HG02571 (cell line): Measurements from ENCODE around the gene GABRB2.
"Not testable (repeated sequence)": the region's sequence is repeated elsewhere in the genome, so short reads cannot be mapped to it uniquely, and the experiment has no call there.

ENCODE experiments used
- ATAC-seq: cut with Tn5 transposase; IDR thresholded peaks from one replicate; pipeline ENCODE4 v1.9.1; 2021; ENCODE audit warnings: mild to moderate bottlenecking, moderate library complexity; ENCODE audit not compliant: unreplicated experiment

The GABRB2 gene

DNA sequence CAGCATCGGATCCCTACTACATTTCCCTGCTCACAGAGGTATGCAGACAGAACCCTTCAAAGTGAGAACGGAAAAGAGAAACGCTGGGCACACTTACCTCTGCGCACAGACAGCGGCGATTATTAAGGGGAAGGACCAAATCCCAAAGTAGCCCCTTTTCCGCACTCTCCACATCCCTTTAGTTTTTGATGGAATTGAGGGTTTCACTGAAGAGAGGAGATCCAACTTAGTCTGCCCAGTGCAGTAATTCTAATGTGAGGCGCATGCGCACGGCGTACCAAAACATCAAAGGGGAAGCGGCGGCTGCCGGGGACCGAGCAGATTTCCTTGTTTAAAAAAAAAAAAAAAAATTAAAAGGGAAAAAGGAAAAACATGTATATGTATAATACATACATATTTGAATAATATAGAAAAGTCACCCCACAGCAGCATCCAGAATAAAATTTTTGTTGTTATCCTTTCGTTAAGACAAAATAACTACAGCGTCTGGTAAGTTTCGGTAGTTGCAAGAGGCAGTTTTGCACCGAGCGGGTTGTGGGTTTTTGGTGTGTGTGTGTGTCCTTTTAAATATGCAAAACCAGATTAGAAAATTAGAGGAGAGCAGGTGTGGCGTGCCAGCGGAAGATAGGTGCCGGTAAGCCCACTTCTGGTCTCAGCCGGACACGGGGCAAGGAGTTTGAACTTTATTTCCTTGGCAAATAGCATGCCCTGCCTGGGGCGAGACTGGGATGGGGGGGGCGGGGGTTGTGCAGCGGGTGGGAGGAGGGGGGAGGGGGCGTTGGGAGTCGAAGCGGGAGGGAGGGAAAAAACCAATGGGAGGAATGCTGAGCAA, at the start of gene GABRB2:
Gene GABRB2 (minus strand): TSS at position 256 of the 832 bp plus-strand sequence. CDS start 82 bp downstream, at position 174.
- ATAC-seq = peak; percentile 66

DNA sequence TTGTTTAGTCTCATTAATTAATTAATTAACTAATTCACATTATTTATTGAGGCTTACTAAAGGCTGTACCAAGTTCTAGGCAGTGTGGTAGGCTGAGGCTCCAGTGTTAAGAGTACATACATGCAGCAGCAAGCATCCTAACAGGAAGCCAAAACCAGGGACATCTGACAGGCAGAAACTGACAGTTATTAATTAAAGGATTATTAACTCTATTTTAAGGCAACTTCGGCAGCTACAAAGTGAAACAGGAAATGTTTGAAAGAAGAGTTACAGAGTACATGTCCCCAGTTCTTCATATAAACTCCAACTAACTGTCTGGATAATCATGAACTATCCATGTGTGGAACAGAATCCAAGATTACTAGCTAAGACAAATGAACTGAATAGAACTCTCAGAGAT, 39.3 kb upstream of the GABRB2 start:
- no peak for ATAC-seq

DNA sequence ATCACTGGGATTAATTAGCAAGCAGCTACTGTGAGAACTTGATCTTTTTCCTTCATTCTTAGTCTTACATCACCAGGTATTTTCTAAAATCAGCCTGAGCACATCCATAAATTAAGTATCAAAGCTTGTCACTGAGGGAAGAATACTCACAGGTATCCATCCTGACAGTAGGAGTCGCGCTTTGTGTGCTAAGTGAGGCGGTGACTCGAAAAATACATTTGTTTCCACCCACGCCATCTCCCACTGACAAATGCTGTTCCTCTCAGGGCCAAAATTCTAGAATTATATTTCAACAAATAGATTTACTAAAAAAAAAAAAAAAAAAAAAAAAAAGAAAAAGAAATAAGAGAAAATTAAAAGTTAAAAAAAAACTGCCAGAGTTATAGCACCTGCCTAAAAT, 34.1 kb upstream of the GABRB2 start:
- no peak for ATAC-seq

DNA sequence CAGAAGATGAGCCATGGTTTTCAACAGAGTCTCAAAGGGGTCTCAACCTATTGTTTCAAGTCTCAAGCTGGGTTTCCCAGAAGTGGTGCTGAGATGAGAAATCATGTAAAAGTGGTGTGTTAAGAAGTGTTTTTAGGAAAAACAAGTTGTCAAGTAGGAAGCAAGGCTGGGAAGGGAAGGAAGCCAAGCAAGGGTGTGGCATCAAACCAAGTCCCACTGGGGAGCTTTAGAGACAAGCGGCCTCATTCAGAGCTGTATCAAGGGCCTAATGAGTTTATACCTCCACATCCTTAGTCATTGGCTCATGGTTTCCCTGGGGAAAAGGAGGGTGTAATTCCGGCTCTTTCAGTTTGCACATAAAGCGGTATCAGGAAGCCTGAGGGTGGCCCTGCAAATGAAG, 26.4 kb upstream of the GABRB2 start:
- no peak for ATAC-seq

DNA sequence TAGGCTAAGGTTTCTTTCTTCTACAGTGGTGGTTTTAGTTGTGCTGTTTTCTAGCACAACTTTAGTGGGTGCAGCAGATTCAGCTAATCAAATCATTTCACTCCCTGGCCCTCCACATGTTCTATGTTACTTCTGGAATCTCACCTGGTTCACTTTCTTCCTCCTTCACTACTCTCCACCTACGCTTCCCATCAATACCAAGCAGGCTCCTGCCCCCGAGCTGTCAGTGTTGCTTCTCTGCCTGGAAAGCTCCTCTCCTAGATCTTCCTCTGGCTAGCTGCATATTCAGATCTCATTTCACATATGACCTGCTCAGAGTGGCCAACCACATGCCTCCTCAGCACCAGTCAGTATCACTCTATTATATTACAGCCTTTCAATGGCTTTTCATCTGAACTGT, 19.6 kb upstream of the GABRB2 start:
- no peak for ATAC-seq

DNA sequence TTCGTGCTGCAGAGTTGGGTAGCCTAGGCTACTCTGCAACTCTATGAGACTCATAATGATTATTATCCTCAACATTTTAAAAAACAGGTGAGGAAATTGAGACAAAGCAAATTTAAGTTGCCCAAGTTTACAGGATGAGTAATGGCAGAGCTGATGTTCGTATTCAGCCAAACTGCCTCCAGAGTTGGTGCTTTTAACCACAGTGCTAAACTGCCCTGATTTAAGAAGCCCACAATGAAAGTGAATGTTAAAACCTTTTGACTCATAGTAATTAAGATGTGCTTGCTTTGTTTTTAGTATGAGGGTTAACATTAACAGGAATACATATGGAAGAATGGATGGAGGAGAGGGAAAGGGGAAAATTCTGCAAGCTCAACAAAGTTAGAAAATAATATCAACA, 15.9 kb upstream of the GABRB2 start:
- no peak for ATAC-seq

DNA sequence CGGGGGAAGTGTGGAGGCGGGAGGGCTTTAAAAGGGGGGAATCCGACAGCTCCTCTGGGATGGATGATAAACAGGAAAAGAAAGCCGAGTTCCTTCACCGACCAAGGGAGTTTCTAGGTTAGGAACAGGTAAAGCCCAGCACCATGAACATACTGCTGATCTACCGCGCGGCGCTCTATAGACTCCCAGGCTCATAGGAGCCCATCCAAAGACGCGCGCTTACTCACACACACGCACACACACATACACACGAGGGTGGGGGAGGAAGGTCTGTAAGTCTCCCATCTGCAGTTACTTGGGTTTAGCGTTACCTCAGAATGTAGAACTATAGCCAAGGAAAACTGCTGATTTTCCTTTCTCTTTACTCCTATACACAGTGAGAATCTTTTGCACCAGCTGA, 2.6 kb upstream of the GABRB2 start:
- no peak for ATAC-seq

DNA sequence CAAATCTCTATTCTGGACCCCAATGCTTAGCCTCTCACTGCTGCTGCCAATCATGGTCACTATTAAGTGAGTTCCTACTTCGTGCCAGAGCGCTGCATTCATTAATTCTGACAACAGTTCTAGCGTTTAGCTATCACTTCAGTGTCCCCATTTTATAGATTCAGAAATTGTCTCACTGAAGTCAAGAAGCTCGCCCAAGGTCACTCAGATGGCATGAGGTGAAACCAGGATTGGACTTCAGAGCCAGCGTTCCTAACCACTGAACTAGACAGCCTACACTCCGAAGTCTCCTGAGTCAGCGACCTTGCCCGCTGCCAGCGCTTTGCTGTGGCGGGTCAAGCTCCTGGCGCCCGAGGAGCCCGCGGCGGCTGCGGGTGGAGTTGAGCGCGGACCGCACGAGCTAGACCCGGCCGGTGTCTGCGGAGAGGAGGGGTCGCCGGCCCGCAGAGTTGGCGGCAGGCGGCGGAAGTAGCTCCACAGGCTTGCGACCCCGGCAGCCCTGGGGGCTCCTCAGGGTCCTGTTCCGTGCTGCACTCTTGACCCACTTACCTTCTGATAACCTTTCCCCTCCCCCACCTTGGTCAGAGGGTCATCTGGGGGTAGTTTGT, 2.1 kb upstream of the GABRB2 start:
- no peak for ATAC-seq

DNA sequence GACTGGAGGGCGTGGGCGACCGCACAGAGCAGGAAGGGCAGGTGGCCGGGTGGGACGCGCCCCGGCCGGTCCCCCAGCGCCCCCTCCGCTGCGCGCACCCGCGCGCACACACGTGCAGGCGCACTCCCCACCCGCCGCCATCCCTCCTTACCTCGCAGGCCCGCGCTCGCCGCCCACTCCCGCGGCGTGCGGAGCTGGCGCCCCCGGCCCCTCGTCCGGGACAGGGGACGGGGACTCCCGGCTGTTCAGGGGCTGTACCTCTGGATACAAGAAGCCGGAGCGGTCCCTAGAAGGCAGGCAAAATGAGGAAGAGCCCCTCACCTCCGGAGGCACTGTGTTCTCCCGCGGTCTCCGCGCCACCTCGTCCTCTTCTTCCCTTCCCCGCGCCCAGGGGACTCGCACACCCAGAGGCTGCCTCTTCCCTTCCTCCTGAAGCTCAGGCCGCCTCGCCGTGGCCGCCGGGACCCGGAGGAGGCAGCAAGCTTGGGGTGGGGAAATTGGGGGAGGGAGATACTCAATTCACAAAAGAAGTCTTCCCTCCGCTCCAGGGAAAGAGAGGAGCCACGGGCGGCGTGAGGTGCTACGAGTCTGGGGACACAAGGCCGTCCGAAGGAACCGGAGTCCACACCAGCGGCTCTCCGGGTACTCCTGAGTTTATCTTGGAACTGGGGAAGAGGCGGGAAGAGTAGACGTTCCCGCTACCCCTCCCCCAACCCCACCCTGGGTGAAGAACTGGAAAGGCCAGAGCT, 1.4 kb upstream of the GABRB2 start:
- ATAC-seq = no peak

DNA sequence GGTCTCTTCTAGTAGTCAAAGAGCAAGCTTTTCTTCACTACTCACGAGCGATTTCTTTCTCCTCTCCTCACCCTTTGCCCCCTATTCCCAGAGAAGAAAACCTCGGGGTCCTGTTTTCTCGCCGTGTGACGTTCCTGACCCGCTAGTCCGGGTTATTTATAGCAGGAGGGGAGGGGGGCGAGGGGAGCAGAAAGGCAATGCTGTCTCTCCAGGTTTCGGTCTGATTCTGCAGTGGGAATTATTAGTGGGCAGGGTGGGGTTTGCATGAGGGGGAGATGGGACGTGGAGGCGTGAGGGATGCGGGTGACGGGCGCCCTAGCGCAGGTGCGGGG, 847 bp upstream of the GABRB2 start:
- no peak for ATAC-seq

DNA sequence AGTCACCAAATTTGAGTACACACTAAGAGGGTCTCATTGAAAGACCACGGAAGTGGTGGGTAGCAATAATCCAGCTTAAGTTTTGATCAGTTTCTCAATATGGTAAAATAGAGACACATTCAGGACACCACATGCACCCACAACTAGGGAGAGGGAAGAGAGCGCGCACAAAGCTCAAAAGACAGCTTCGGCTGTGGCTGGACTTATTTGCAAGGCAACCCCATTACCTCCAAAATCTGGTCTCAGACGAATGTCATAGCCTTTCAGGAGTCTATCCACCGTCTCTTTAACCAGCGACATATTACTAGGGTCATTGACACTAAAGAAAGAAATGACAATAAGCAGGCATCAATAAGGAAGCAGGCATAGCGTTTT, 443 bp downstream of the GABRB2 start:
- ATAC-seq = peak; percentile 8

DNA sequence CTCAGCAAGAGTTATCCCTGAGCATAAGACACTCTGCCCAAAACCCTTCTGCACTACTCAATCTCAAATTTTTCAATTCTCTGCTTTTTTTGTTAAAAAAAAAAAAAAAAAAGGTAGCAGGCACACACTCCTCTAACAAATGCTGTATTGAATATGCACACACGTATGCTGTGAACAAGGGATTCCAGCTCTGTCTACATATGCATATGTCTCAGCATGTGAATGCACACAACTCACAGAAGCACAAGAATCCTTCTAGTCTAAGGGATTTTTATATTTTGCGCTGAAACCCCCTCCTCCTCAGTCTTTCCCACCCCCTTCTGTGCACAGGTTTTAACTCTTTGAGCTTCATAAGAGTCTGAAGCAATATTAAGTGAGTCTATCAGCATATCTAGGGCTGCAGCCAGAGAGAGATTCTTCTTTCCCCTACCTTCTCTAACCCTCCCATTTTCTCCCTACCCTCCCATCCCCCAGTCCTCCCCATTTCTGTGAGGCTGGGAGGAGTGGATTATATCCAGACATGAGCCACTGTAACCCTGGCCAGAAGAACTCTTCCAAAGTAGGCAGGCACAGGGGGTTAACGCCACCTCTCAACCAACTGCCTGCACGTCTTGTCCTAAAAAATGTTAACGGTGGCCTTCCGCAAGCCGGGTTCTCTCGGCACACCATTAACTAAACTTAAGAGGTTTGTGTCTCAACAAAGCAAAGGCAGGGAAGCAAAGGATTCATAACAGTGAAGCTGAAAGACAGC, 1.0 kb downstream of the GABRB2 start:
- ATAC-seq = no peak

DNA sequence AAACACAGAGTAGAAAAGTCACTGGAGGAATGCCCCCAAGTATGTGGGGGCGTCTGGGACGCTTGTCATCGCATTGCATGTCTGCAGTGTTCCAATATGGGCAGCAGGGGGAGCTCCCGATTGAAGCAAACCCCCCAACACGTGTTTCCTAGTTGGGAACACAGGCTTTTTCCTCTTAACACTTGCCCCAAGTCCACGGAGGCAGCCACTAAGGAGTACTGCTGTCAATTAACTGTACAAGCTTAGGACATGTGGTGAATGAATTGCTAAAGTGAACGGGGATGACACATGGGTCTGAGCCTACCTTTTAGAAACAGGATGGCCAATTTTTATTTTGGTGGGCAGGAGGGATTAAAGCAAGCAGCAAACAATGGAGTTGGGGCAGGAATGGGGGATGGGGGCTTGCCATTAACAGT, 2.2 kb downstream of the GABRB2 start:
- ATAC-seq = peak; percentile 61

DNA sequence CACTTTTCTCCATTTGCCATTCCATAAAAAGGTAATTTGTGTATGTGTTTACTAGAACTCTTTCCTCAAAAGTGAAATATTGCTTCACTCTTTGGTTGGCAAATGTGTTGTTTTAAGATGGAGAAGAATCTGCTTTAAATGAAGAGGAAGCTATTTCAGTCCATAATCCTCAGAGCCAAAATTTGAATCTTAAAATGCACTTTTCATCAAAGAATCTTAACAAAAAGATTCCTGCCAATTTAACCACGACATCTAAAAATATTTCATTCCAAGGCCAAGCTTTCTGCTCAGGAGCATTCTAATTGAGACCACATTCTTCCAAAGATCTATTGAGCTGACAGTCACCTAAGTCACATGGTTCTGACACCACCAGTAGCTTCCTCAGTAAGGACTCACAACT, 7.5 kb downstream of the GABRB2 start:
- ATAC-seq = no peak

DNA sequence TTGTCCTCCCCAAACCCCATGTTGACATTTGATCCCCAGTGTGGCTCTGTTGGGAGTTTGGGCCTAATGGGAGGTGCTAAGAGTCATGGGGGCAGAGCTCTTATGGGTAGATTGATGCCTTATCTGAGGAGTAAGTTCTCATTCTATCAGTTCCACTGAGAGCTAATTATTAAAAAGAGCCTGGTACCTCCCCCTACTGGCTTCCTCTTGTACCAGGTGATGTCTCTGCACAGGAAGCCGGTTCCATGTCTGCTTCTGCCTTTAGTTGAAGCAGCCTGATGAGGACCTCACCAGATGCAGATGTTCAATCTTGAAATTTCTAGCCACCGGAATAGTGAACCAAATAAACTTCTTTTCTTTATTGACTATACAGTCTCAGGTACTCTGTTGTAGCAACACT, 10.8 kb downstream of the GABRB2 start:
- no peak for ATAC-seq

DNA sequence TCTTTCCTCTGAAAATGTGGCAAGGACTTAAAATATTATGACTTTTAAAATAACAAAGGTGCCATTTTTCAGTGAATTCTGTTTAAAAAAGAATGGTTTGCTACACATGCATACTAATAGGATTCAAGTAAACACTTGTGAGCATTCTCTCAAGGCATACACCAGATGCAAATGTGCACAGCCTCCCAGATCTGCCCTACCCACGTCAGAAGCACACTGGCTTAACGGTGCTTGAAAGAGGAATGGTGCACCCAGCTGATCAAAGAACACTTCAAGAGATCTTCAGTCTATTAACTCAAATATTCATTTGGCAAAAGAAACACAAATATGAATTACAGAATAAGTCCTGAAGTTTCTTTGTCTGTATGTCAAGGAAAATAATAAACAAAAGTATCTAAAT, 15.8 kb downstream of the GABRB2 start:
- no peak for ATAC-seq

DNA sequence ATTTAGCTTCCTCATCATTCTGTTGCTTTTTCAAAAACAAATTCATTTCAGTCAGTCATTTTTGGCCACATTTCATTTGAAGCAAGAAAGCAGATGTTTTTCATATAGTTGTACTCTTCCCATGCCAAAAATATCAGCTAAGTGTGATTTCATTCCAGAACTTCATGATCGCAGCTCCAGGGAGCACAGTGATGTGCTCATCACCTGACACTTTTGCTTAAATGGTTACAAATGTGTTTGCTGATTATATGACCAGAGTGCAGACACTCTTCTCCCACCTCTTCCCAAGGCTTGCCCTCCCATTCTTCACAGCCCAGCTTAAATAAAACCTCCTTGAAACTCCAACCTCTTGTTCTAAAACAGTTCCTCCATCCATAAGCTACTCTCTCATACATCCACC, 32.6 kb downstream of the GABRB2 start:
- no peak for ATAC-seq

DNA sequence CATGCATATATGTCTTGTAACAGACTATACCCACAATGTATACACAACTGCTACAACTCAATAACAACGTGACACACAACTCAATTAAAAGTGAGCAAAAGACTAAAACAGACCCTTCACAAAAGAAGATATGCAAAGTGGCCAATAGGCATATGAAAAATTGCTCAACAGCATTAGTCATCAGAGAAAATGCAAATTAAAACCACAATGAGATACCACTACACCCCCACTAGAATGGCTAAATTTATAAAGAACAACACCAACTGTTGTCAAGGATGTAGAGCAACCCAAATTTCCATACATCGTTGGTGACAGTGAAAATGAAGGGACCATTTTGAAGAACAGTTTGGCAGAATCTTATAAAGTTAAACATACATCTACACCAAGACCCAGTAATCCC, 38.9 kb downstream of the GABRB2 start:
- ATAC-seq = no peak

DNA sequence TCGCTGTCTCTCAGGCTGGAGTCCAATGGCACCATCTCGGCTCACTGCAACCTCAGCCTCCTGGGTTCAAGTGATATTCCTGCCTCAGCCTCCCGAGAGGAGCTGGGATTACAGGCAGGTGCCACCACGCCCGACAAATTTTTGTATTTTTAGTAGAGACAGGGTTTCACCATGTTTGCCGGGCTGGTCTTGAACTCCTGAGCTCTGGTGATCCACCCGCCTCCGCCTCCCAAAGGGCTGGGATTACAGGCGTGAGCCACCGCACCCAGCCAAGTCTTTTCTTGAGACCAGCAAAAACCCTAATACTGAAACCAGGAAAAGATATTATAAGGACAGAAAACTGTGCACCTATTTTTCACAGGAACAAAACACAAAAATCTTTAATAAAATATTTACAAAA, 41.4 kb downstream of the GABRB2 start:
- ATAC-seq = not testable (repeated sequence)

DNA sequence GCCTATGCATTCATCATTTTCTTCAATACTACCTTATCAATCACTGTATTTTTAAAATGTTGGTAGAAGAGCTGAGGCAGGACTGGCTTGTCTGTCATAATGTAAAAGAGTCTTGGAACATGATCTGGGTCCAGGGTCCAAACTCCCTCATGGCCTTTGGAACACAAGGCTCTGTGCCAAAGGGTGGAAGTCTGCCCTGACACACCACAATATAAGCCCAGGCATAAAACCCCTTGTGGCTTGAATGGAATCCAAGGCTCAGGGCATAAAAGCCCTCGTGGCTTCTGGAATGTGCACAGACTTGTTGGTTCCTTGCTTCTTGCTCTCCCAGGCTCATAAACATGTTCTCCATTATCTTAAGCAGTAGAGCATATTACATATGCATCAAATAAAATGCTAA, 48.0 kb downstream of the GABRB2 start:
- no peak for ATAC-seq

DNA sequence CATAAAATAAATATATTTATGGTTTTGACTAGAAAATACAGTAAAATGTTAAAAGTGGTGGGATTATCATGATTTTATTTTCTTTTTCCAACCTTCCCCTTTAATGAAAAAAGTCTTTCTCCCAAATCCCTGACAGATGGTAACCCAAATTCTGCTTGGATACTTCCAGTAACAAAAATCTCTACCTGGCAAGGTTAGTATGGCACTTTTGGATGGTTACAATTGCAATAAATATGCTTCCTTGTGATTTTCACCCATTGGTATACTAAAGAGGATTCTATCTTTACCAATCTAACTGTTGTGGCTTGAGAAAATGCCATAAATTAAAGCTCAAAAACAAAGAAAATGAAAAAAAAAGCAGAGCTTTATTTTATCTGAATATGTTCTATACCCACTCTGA, 62.8 kb downstream of the GABRB2 start:
- ATAC-seq = no peak
